Panc1 (cell line): ENCODE measurements around the gene XIRP2. TPM values are rescaled to one million over a fixed set of nuclear protein-coding genes. Genes with fewer than 3 reads are reported as not detected.

Source experiments
- ATAC-seq: fragments of 200-7000 bp; cut with Tn5 transposase; 2 replicates; pipeline ENCODE4 v1.9.1; 2020; ENCODE audit warnings: mild to moderate bottlenecking, moderate library complexity
- BruUV-seq: library from RNA; stranded (reverse); fragments of 400-500 nt; replicated peaks from 2 replicates; lab custom pipeline; 2021; lab: Mats Ljungman, UMichigan
- CTCF ChIA-PET: fragments of 300-600 bp; sonication (Branson Sonifier 250); formaldehyde crosslinking; loops from one replicate; lab custom pipeline; 2022; ENCODE audit warnings: antibody characterized with exemption; lab: Charles Lee
- POLR2A ChIA-PET: fragments of 300-600 bp; sonication (Branson Sonifier 250); formaldehyde crosslinking; loops from one replicate; lab custom pipeline; 2022; ENCODE audit warnings: antibody characterized with exemption; lab: Charles Lee
- DNase-seq: peaks from one replicate; pipeline ENCODE4 v3.0.0-alpha.2; 2010; ENCODE audit warnings: low read depth, low spot score
- H3K27ac ChIP-seq: 2 replicates; pipeline ENCODE4 v1.5.1; 2011; ENCODE audit warnings: mild to moderate bottlenecking, low read length, inconsistent platforms
- H3K27me3 ChIP-seq: fragments of 200-500 bp; sonication (Bioruptor generic); 2 replicates; pipeline ENCODE4 v1.6.0; 2014; ENCODE audit warnings: low read length, inconsistent platforms; ENCODE audit not compliant: control insufficient read depth, insufficient read depth
- H3K36me3 ChIP-seq: fragments of 200-500 bp; sonication (Bioruptor generic); 2 replicates; pipeline ENCODE4 v1.5.1; 2014; ENCODE audit warnings: inconsistent platforms, mild to moderate bottlenecking, low read length, moderate library complexity; ENCODE audit not compliant: control insufficient read depth, insufficient read depth
- H3K4me1 ChIP-seq: 2 replicates; pipeline ENCODE4 v1.5.1; 2011; ENCODE audit warnings: inconsistent platforms, mild to moderate bottlenecking, low read length, moderate library complexity; ENCODE audit not compliant: control insufficient read depth, insufficient read depth
- H3K4me3 ChIP-seq, 2 experiments: 2 replicates each; pipeline ENCODE4 v1.5.1; 2011 to 2012; ENCODE audit warnings: low read depth in 2 of 2, low read length in 2 of 2, mild to moderate bottlenecking in 2 of 2, inconsistent platforms in 1 of 2, moderate library complexity in 1 of 2
- H3K9me3 ChIP-seq: fragments of 200-500 bp; sonication (Bioruptor generic); 2 replicates; pipeline ENCODE4 v1.5.1; 2014; ENCODE audit warnings: low read depth, mild to moderate bottlenecking, inconsistent platforms, low read length, moderate library complexity; ENCODE audit not compliant: control insufficient read depth, insufficient read depth
- CTCF ChIP-seq: fragments of 450-650 bp; IDR thresholded peaks from 2 replicates; pipeline ENCODE4 v1.5.1; 2017; ENCODE audit warnings: mild to moderate bottlenecking
- POLR2AphosphoS5 ChIP-seq: IDR thresholded peaks from 2 replicates; pipeline ENCODE4 v1.6.1; 2012; ENCODE audit warnings: mild to moderate bottlenecking, low read depth, low read length, moderate library complexity
- REST ChIP-seq, 2 experiments: IDR thresholded peaks; 2 replicates each; pipeline ENCODE4 v1.6.1; 2011 to 2012; ENCODE audit warnings: low read depth in 2 of 2, control low read depth in 1 of 2, low read length in 1 of 2, mild to moderate bottlenecking in 1 of 2, moderate library complexity in 1 of 2; ENCODE audit not compliant: insufficient read depth in 1 of 2
- SIN3A ChIP-seq: IDR thresholded peaks from 2 replicates; pipeline ENCODE4 v1.6.1; 2012; ENCODE audit warnings: low read depth, mild to moderate bottlenecking, low read length, moderate library complexity, borderline replicate concordance; ENCODE audit not compliant: insufficient read depth
- TCF7L2 ChIP-seq: IDR thresholded peaks from 2 replicates; pipeline ENCODE4 v1.6.1; 2011; ENCODE audit warnings: mild to moderate bottlenecking, low read depth, low read length, inconsistent platforms
- in situ Hi-C: cut with HindIII; loops from 2 replicates; pipeline ENCODE4 v1.10.0; 2016; ENCODE audit warnings: low sequenced_read_pairs, low pct_unique_long_range_greater_than_20kb
- intact Hi-C: fragments of 100-400 bp; cut with micrococcal nuclease; formaldehyde crosslinking; loops from one replicate; pipeline ENCODE4 v1.10.0; 2022; ENCODE audit not compliant: unreplicated experiment
- total RNA-seq: library from RNA; stranded (reverse); gene quantifications from one replicate; pipeline ENCODE4 v1.2.1, GENCODE V29; 2021; ENCODE audit not compliant: unreplicated experiment

Gene XIRP2
- total RNA-seq, 1 experiment from 2014 or later = not detected

- H3K4me3 ChIP-seq = no peak overlapping the region
- TF ChIP-seq CTCF = no peak
- no peak for TF ChIP-seq TCF7L2
- no peak for TF ChIP-seq POLR2AphosphoS5
- TF ChIP-seq SIN3A = no peak
- no peak for TF ChIP-seq REST (IDR thresholded peaks at IDR 0.05; ENCODE audit: insufficient read depth in 1 of 2, low read depth in 2 of 2, low read length in 1 of 2)
- no peak overlapping the region for H3K27ac ChIP-seq
- POLR2A ChIA-PET = no interaction called here
- no peaks in the 10 kb centered on the region for H3K36me3 ChIP-seq
- no peaks in the 10 kb centered on the region for H3K4me1 ChIP-seq
- DNase-seq = no peak
- no peaks in the 10 kb centered on the region for H3K27me3 ChIP-seq
- no peaks in the 10 kb centered on the region for H3K9me3 ChIP-seq
- no peak for ATAC-seq
- CTCF ChIA-PET = no interaction called here
- intact Hi-C loops = no loop called here
- BruUV-seq = no TSS peak
- in situ Hi-C loops = no loop called here
Observed at GRCh38 chr2:166924967-166925366, 36.7 kb downstream of the XIRP2 start.

GRCh38 chr2:166926657-166927056 lies 38.4 kb downstream of the XIRP2 start:
- no TSS peak for BruUV-seq
- ChIA-PET CTCF (no interaction called here), POLR2A (no interaction called here)
- no peaks in the 10 kb centered on the region for H3K36me3 ChIP-seq
- no peak overlapping the region for H3K4me3 ChIP-seq
- TF ChIP-seq CTCF (no peak), POLR2AphosphoS5 (no peak), TCF7L2 (no peak), REST (IDR thresholded peaks at IDR 0.05; ENCODE audit: insufficient read depth in 1 of 2, low read depth in 2 of 2, low read length in 1 of 2) (no peak), SIN3A (no peak)
- in situ Hi-C loops = no loop called here
- intact Hi-C loops = no loop called here
- no peak overlapping the region for H3K27ac ChIP-seq
- DNase-seq (no peak), ATAC-seq (no peak)
- no peaks in the 10 kb centered on the region for H3K27me3 ChIP-seq
- no peaks in the 10 kb centered on the region for H3K4me1 ChIP-seq
- no peaks in the 10 kb centered on the region for H3K9me3 ChIP-seq
